Keratinocyte (primary cell): Measurements from ENCODE around the gene AKT1. TPM values are rescaled to one million over a fixed set of nuclear protein-coding genes. Genes with fewer than 3 reads are reported as not detected.

Experiments
- DNase-seq: peaks from one replicate; pipeline ENCODE4 v3.0.0-alpha.2; 2011; ENCODE audit warnings: low read depth, missing footprints, low spot score
- FAIRE-seq: peaks from 2 replicates; lab custom pipeline; 2011; peaks lifted over from hg19 to GRCh38; lab: Jason Lieb, UNC
- H2AFZ ChIP-seq: 2 replicates; pipeline ENCODE4 v1.6.0; 2012; ENCODE audit warnings: low read length, control low read depth, inconsistent platforms; ENCODE audit not compliant: control insufficient read depth
- H3K27ac ChIP-seq: 2 replicates; pipeline ENCODE4 v1.5.1; 2011; ENCODE audit warnings: low read length; ENCODE audit not compliant: control insufficient read depth, insufficient read depth
- H3K27me3 ChIP-seq: 3 replicates; pipeline ENCODE4 v1.6.0; 2011; ENCODE audit warnings: low read length; ENCODE audit not compliant: control insufficient read depth, insufficient read depth; ENCODE audit errors: extremely low read depth
- H3K36me3 ChIP-seq, 2 experiments: 2 replicates in 1 of 2; 3 replicates in 1 of 2; pipeline ENCODE4 v1.5.1; 2011; ENCODE audit warnings: low read length in 2 of 2, mild to moderate bottlenecking in 1 of 2; ENCODE audit not compliant: control insufficient read depth in 2 of 2, insufficient read depth in 2 of 2; ENCODE audit errors: extremely low read depth in 1 of 2
- H3K4me1 ChIP-seq: 3 replicates; pipeline ENCODE4 v1.5.1; 2011; ENCODE audit warnings: low read length; ENCODE audit not compliant: control insufficient read depth, insufficient read depth; ENCODE audit errors: extremely low read depth
- H3K4me2 ChIP-seq: 3 replicates; pipeline ENCODE4 v1.6.0; 2011; ENCODE audit warnings: low read depth, low read length; ENCODE audit not compliant: control insufficient read depth, insufficient read depth; ENCODE audit errors: extremely low read depth
- H3K4me3 ChIP-seq, 3 experiments: fragments of 200-600 bp in 1 of 3; sonication (generic) in 1 of 3; 2 replicates in 2 of 3; 3 replicates in 1 of 3; pipeline ENCODE4 v1.5.1; 2011 to 2016; ENCODE audit warnings: low read length in 3 of 3, mild to moderate bottlenecking in 3 of 3, control low read depth in 2 of 3, inconsistent platforms in 1 of 3, low read depth in 1 of 3, mixed read lengths in 1 of 3, mixed run types in 1 of 3, moderate library complexity in 1 of 3; ENCODE audit not compliant: control insufficient read depth in 2 of 3, insufficient read depth in 2 of 3; ENCODE audit errors: extremely low read depth in 1 of 3
- H3K79me2 ChIP-seq: 2 replicates; pipeline ENCODE4 v1.6.0; 2012; ENCODE audit warnings: low read length; ENCODE audit not compliant: control insufficient read depth, insufficient read depth
- H3K9ac ChIP-seq: 3 replicates; pipeline ENCODE4 v1.6.0; 2011; ENCODE audit warnings: low read length; ENCODE audit not compliant: control insufficient read depth, insufficient read depth; ENCODE audit errors: extremely low read depth
- H3K9me1 ChIP-seq: 3 replicates; pipeline ENCODE4 v1.6.0; 2011; ENCODE audit warnings: low read length; ENCODE audit not compliant: control insufficient read depth, insufficient read depth; ENCODE audit errors: extremely low read depth
- H3K9me3 ChIP-seq: 2 replicates; pipeline ENCODE4 v1.5.1; 2012; ENCODE audit warnings: low read depth, low read length; ENCODE audit not compliant: control insufficient read depth
- H4K20me1 ChIP-seq: 3 replicates; pipeline ENCODE4 v1.6.0; 2011; ENCODE audit warnings: low read length; ENCODE audit not compliant: control insufficient read depth, insufficient read depth; ENCODE audit errors: extremely low read depth
- CTCF ChIP-seq, 3 experiments: IDR thresholded peaks in 1 of 3; conservative IDR thresholded peaks in 1 of 3; optimal IDR thresholded peaks in 1 of 3; 2 replicates in 2 of 3; 3 replicates in 1 of 3; pipeline versions ENCODE3 to v1.5.1; 2011; ENCODE audit warnings: low read length in 3 of 3, mild to moderate bottlenecking in 3 of 3, moderate library complexity in 2 of 3, control low read depth in 1 of 3, inconsistent platforms in 1 of 3; ENCODE audit not compliant: insufficient read depth in 2 of 3; ENCODE audit errors: extremely low read depth in 1 of 3
- EZH2 ChIP-seq: IDR thresholded peaks from one replicate; pipeline ENCODE4 v1.6.1; 2012; ENCODE audit warnings: inconsistent platforms, mild to moderate bottlenecking, low read length, moderate library complexity
- dilution Hi-C: fragments of 300-500 bp; cut with MboI; formaldehyde crosslinking; loops from one replicate; pipeline ENCODE4 v1.7.0; 2020; ENCODE audit warnings: low sequenced_read_pairs; ENCODE audit not compliant: extremely low pct_ligation_motif_present
- polyA plus RNA-seq, 5 experiments: library from polyadenylated mRNA; depleted of rRNA in 3 of 5; stranded (reverse) in 3 of 5; stranded (forward) in 1 of 5; unstranded in 1 of 5; fragments of >200 nt; gene quantifications; 1 replicate in 1 of 5; 2 replicates in 3 of 5; 3 replicates in 1 of 5; pipeline versions ENCODE4 v1.2.1 to v1.2.3, GENCODE V29; 2011 to 2012; ENCODE audit warnings: missing spikeins in 2 of 5, low read depth in 1 of 5, low replicate concordance in 1 of 5

Gene AKT1
- polyA plus RNA-seq, 1 donor (not counting 4 experiments of a cell fraction or from before 2014, with no cell fraction given) = 82.3 TPM

GRCh38 chr14:104776961-104777807 lies 18.4 kb downstream of the AKT1 start:
- Histone ChIP-seq H4K20me1 (peaks cover 4% of the 10 kb centered on the region), H3K9me3 (no peaks in the 10 kb centered on the region), H3K9ac (no peak overlapping the region), H3K4me3 (no peak overlapping the region), H3K36me3 (peaks cover 20 to 21% of the 10 kb centered on the region in 2 experiments), H3K9me1 (no peaks in the 10 kb centered on the region), H3K27me3 (no peaks in the 10 kb centered on the region), H3K4me2 (no peak overlapping the region), H3K4me1 (no peaks in the 10 kb centered on the region), H3K27ac (no peak overlapping the region), H2AFZ (no peak overlapping the region), H3K79me2 (peaks cover 2% of the 10 kb centered on the region)
- no peak for TF ChIP-seq CTCF (optimal IDR thresholded peaks at IDR 0.05 in 1 of 3, IDR thresholded peaks at IDR 0.05 in 1 of 3, conservative IDR thresholded peaks at IDR 0.05 in 1 of 3; ENCODE audit: extremely low read depth in 1 of 3, insufficient read depth in 2 of 3, low read length in 3 of 3)
- no peak for TF ChIP-seq EZH2
- FAIRE-seq (no peak), DNase-seq (no peak)
- dilution Hi-C loops = no loop called here

- H3K9ac ChIP-seq = no peak overlapping the region
- H4K20me1 ChIP-seq = peaks cover 4% of the 10 kb centered on the region
- H3K27me3 ChIP-seq = no peaks in the 10 kb centered on the region
- no peak overlapping the region for H2AFZ ChIP-seq
- H3K4me3 ChIP-seq = no peak overlapping the region
- no peaks in the 10 kb centered on the region for H3K9me3 ChIP-seq
- no peak overlapping the region for H3K27ac ChIP-seq
- no peak overlapping the region for H3K4me2 ChIP-seq
- H3K9me1 ChIP-seq = no peaks in the 10 kb centered on the region
- peaks cover 2% of the 10 kb centered on the region for H3K79me2 ChIP-seq
- FAIRE-seq = no peak
- peaks cover 24 to 27% of the 10 kb centered on the region in 2 experiments for H3K36me3 ChIP-seq
- H3K4me1 ChIP-seq = no peaks in the 10 kb centered on the region
- TF ChIP-seq EZH2 (no peak), CTCF (optimal IDR thresholded peaks at IDR 0.05 in 1 of 3, IDR thresholded peaks at IDR 0.05 in 1 of 3, conservative IDR thresholded peaks at IDR 0.05 in 1 of 3; ENCODE audit: extremely low read depth in 1 of 3, insufficient read depth in 2 of 3, low read length in 3 of 3) (no peak)
- no peak for DNase-seq
- dilution Hi-C loops = no loop called here
Measured at GRCh38 chr14:104776481-104776880, 19.1 kb downstream of the AKT1 start.
